Fibroblast of pulmonary artery (primary cell): ENCODE results near the gene SPAG16.
A peak's percentile ranks its signal among the peaks of the same experiment; 100 is the strongest.

Experiments used
- DNase-seq: peaks from one replicate; pipeline ENCODE4 v3.0.0-alpha.2; 2010; ENCODE audit warnings: low read depth
- H3K4me3 ChIP-seq: replicated peaks from 2 replicates; pipeline ENCODE4 v1.5.1; 2011; ENCODE audit warnings: low read depth, mild to moderate bottlenecking, control low read depth, low read length, moderate library complexity
- CTCF ChIP-seq: IDR thresholded peaks from 2 replicates; pipeline ENCODE4 v1.5.1; 2011; ENCODE audit warnings: mild to moderate bottlenecking, control low read depth, low read length, inconsistent platforms; ENCODE audit errors: missing control alignments

Gene SPAG16

DNA sequence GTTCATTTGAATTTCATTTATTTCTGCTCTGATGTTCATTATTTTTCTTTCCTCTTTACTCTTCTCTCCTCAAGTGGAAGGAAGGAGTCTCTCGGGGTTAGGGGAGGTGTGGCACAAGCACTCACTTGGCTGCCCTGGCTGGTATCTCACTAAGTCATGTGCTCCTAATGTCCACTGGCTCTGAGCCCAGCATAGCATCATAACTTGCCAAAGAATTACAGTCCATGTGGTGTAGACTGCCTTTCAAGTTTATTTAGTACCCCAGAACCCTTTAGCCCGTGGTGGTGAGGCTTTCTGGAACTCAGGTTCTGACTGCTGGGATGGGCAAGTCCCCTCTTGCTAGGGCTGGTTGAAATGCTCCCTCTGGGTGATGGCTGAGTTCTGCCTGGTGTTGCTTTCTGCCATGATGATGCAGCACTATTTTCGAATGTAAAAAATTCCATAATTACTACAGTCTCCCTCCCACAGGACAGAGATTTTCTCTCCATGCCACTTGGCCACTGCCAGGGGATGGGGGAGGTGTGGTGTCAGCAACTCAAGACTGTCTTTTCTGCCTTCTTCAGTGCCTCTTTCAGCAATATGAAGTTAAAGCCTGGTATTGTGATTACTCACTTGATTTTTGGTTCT lies 22.2 kb downstream of the SPAG16 start:
- TF ChIP-seq CTCF: no peak
- no peak overlapping the region for H3K4me3 ChIP-seq
- peak; percentile 76 for DNase-seq

DNA sequence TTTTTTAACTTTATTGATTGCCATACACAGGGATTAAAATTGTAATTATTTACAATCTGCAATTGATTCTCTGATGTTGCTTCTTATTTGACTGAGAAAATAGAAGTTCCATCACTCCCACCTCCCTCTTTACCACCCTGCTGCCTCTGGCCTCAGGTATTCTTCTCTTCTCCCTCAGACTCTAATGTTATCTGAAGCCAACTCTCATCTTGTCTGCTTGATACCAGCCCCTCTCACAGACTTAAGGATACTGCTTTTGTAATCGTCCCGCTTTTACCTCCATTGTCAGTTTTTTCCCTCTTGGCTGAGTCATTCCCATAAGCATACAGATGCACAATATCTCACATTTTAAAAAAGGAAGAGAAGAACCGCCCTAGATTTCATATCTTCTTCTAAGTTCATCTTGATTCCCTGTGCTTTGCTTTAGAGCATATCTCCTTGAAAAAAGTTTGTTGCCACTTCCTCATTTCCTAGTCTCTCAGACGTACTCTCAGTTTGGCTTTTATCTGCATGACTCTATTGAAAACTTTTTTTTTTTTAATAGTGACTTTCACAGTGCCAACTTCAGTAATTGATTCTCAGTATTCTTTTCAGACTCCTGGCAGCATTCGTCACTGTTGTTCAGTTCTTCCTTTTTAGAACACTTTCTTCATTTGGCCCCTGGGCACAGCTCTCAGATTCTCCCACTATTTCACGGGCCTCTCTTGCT lies 31.1 kb downstream of the SPAG16 start:
- H3K4me3 ChIP-seq: no peak overlapping the region
- no peak for DNase-seq
- TF ChIP-seq CTCF: no peak

- TF ChIP-seq CTCF: no peak
- peak; percentile 31 for DNase-seq
- H3K4me3 ChIP-seq: no peak overlapping the region
These were observed 31.9 kb downstream of the SPAG16 start for GRCh38 chr2:213316001-213316735.

DNA sequence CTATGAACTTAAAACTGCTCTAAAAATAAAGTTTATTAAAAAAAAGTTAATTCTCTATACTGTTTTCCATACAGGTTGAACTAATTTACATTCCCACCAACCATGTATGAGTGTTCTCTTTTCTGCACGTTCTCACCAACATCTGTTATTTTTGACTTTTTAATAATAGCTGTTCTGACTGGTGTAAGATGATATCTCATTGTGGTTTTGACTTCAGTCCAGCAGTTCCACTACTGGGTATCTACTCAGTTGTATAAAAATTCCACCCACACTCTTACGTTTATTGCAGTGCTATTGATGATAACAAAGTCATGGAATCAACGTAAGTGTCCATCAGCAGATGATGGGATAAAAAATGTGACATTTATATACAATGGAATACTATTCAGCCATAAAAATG lies 33.7 kb downstream of the SPAG16 start:
- H3K4me3 ChIP-seq: no peak overlapping the region
- DNase-seq: peak; percentile 64
- no peak for TF ChIP-seq CTCF

- no peak overlapping the region for H3K4me3 ChIP-seq
- no peak for DNase-seq
- no peak for TF ChIP-seq CTCF
These were observed 36.3 kb downstream of the SPAG16 start for GRCh38 chr2:213320604-213321003.

- no peak for DNase-seq
- H3K4me3 ChIP-seq: no peak overlapping the region
- TF ChIP-seq CTCF: no peak
These were observed 52.0 kb downstream of the SPAG16 start for GRCh38 chr2:213336253-213336770.
